ENCODE data around the gene MRPL45. TPM values are rescaled to one million over a fixed set of nuclear protein-coding genes. Genes with fewer than 3 reads are reported as not detected.

MRPL45 gene
- total and polyA plus RNA-seq, 2 donors (not counting 3 experiments of a cell fraction or from before 2014, with no cell fraction given), result 41.2 to 45.5 TPM

DNA sequence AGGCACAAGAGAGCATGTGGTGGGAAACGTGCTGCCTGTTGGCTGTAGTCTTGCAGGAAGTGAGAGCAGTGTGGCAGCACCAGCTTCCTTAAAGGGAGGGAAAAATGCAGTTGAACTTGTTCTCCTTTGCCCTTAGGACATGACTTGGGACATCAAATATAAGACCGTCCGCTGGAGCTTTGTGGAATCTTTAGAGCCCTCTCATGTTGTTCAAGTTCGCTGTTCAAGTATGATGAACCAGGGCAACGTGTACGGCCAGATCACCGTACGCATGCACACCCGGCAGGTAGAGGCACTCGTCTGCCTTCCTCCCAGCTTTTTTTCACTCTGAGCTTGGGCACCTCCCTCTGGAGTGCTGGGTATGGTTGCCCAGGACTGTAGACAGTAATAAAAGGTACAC is 23.5 kb downstream of the MRPL45 start:
- H3K36me3 ChIP-seq (ENCODE audit: control insufficient read depth in 2 of 2, extremely low read depth in 1 of 2, insufficient read depth in 2 of 2, low read length in 2 of 2), result peaks cover 0 to 13% of the 10 kb centered on the region in 2 experiments
- BruUV-seq (replicated peaks), result no TSS peak
- DNase-seq (ENCODE audit: low read depth, low spot score) (no peak), FAIRE-seq (no peak)
- intact Hi-C loops (cut with micrococcal nuclease) (no loop called here), dilution Hi-C loops (cut with MboI; ENCODE audit: extremely low pct_ligation_motif_present, low sequenced_read_pairs) (no loop called here)
- TF ChIP-seq, protein P1, sequence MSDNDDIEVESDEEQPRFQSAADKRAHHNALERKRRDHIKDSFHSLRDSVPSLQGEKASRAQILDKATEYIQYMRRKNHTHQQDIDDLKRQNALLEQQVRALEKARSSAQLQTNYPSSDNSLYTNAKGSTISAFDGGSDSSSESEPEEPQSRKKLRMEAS (IDR thresholded peaks at IDR 0.05; ENCODE audit: insufficient read depth, insufficient read length), result no peak
- TF ChIP-seq POLR2AphosphoS5 (IDR thresholded peaks at IDR 0.05; ENCODE audit: insufficient read depth, low read depth, low read length), result no peak
- TF ChIP-seq, protein P2, sequence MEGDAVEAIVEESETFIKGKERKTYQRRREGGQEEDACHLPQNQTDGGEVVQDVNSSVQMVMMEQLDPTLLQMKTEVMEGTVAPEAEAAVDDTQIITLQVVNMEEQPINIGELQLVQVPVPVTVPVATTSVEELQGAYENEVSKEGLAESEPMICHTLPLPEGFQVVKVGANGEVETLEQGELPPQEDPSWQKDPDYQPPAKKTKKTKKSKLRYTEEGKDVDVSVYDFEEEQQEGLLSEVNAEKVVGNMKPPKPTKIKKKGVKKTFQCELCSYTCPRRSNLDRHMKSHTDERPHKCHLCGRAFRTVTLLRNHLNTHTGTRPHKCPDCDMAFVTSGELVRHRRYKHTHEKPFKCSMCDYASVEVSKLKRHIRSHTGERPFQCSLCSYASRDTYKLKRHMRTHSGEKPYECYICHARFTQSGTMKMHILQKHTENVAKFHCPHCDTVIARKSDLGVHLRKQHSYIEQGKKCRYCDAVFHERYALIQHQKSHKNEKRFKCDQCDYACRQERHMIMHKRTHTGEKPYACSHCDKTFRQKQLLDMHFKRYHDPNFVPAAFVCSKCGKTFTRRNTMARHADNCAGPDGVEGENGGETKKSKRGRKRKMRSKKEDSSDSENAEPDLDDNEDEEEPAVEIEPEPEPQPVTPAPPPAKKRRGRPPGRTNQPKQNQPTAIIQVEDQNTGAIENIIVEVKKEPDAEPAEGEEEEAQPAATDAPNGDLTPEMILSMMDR (IDR thresholded peaks at IDR 0.05; ENCODE audit: extremely low read depth in 1 of 2, insufficient read depth in 1 of 2, low read depth in 1 of 2, low read length in 2 of 2), result no peak
- no peaks in the 10 kb centered on the region for H4K20me1 ChIP-seq (replicated peaks; ENCODE audit: control insufficient read depth, extremely low read depth, insufficient read depth, low read length)
- H2AFZ ChIP-seq (ENCODE audit: low read depth, low read length), result no peak overlapping the region
- no peaks in the 10 kb centered on the region for H3K79me2 ChIP-seq (ENCODE audit: control insufficient read depth, insufficient read depth, low read length)
- ChIA-PET POLR2A (no interaction called here), CTCF (interaction anchor here (1.3 to 2.4 kb wide), 2 partner anchors 12 to 29 kb away, joined by 6 to 28 read pairs; no protein-coding TSS in a partner anchor)
- H3K9me3 ChIP-seq (replicated peaks; ENCODE audit: control insufficient read depth, insufficient read depth, low read length), result no peaks in the 10 kb centered on the region
- no peak overlapping the region for H3K27ac ChIP-seq (ENCODE audit: insufficient read depth, low read depth, low read length)
- no peak overlapping the region for H3K9ac ChIP-seq (replicated peaks; ENCODE audit: extremely low read depth, insufficient read depth, low read length)
- no peaks in the 10 kb centered on the region for H3K27me3 ChIP-seq (ENCODE audit: control insufficient read depth in 2 of 2, insufficient read depth in 2 of 2, low read length in 2 of 2)
- H3K4me2 ChIP-seq (ENCODE audit: insufficient read depth, low read length), result no peak overlapping the region
- H3K4me1 ChIP-seq (ENCODE audit: control insufficient read depth, extremely low read depth, insufficient read depth, low read length), result peaks cover 3% of the 10 kb centered on the region
- H3K4me3 ChIP-seq (replicated peaks in 1 of 3; ENCODE audit: insufficient read depth in 1 of 3, low read depth in 1 of 3, low read length in 3 of 3), result no peak overlapping the region
- no peaks in the 10 kb centered on the region for H3K9me1 ChIP-seq (replicated peaks; ENCODE audit: control insufficient read depth, extremely low read depth, insufficient read depth, low read length)

DNA sequence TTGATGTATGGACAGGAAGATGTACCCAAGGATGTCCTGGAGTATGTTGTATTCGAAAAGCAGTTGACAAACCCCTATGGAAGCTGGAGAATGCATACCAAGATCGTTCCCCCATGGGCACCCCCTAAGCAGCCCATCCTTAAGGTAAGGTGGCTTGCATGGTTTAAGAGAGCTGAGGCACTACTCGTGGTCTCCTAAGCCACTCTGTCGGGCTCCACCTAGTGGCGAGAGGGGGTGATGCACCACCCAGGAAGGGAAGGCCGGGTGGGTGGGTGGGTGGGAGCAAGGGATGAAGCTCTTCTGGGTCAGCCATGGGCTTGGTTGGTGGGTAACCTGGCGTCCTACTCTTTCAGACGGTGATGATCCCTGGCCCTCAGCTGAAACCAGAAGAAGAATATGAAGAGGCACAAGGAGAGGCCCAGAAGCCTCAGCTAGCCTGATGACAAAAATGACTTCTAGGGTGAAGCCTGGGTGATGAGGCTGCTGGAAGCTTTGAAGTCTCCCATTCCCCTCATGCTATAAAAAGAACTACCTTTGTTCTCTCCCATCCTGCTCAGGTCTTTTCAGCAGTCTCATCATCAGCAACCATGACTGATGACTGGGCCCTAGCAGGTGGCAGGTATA is 25.3 kb downstream of the MRPL45 start:
- Histone ChIP-seq H3K27ac (ENCODE audit: insufficient read depth, low read depth, low read length) (no peak overlapping the region), H4K20me1 (replicated peaks; ENCODE audit: control insufficient read depth, extremely low read depth, insufficient read depth, low read length) (no peaks in the 10 kb centered on the region), H3K4me3 (replicated peaks in 1 of 3; ENCODE audit: insufficient read depth in 1 of 3, low read depth in 1 of 3, low read length in 3 of 3) (no peak overlapping the region), H3K4me2 (ENCODE audit: insufficient read depth, low read length) (no peak overlapping the region), H2AFZ (ENCODE audit: low read depth, low read length) (no peak overlapping the region), H3K4me1 (ENCODE audit: control insufficient read depth, extremely low read depth, insufficient read depth, low read length) (peaks cover 5% of the 10 kb centered on the region), H3K9me1 (replicated peaks; ENCODE audit: control insufficient read depth, extremely low read depth, insufficient read depth, low read length) (no peaks in the 10 kb centered on the region), H3K79me2 (ENCODE audit: control insufficient read depth, insufficient read depth, low read length) (no peaks in the 10 kb centered on the region), H3K9me3 (replicated peaks; ENCODE audit: control insufficient read depth, insufficient read depth, low read length) (no peaks in the 10 kb centered on the region), H3K27me3 (ENCODE audit: control insufficient read depth in 2 of 2, insufficient read depth in 2 of 2, low read length in 2 of 2) (no peaks in the 10 kb centered on the region), H3K36me3 (ENCODE audit: control insufficient read depth in 2 of 2, extremely low read depth in 1 of 2, insufficient read depth in 2 of 2, low read length in 2 of 2) (peaks cover 0 to 13% of the 10 kb centered on the region in 2 experiments), H3K9ac (replicated peaks; ENCODE audit: extremely low read depth, insufficient read depth, low read length) (no peak overlapping the region)
- BruUV-seq (replicated peaks), result TSS peak; percentile 60
- CTCF ChIA-PET, result interaction anchor here (0.6 to 2.4 kb wide), 12 partner anchors 10 to 345 kb away, joined by 3 to 28 read pairs (median 4); partner anchors contain the start of genes MRPL45 and SOCS7
- intact Hi-C loops (cut with micrococcal nuclease) (no loop called here), dilution Hi-C loops (cut with MboI; ENCODE audit: extremely low pct_ligation_motif_present, low sequenced_read_pairs) (no loop called here)
- DNase-seq (ENCODE audit: low read depth, low spot score) (no peak), FAIRE-seq (no peak)
- TF ChIP-seq, protein P2 (IDR thresholded peaks at IDR 0.05; ENCODE audit: extremely low read depth in 1 of 2, insufficient read depth in 1 of 2, low read depth in 1 of 2, low read length in 2 of 2), result peak; percentile 15 to 70
- TF ChIP-seq MYC (IDR thresholded peaks at IDR 0.05; ENCODE audit: low read depth, low read length), result no peak
- POLR2A ChIA-PET, result no interaction called here

All from endothelial cell of umbilical vein (primary cell).